ENCODE results near the gene CNIH1. TPM values are rescaled to one million over a fixed set of nuclear protein-coding genes. Genes with fewer than 3 reads are reported as not detected.
A peak's percentile ranks its signal among the peaks of the same experiment; 100 is the strongest.

The CNIH1 gene
- 100 to 1,000 TPM; 117 to 125 TPM for total RNA-seq

DNA sequence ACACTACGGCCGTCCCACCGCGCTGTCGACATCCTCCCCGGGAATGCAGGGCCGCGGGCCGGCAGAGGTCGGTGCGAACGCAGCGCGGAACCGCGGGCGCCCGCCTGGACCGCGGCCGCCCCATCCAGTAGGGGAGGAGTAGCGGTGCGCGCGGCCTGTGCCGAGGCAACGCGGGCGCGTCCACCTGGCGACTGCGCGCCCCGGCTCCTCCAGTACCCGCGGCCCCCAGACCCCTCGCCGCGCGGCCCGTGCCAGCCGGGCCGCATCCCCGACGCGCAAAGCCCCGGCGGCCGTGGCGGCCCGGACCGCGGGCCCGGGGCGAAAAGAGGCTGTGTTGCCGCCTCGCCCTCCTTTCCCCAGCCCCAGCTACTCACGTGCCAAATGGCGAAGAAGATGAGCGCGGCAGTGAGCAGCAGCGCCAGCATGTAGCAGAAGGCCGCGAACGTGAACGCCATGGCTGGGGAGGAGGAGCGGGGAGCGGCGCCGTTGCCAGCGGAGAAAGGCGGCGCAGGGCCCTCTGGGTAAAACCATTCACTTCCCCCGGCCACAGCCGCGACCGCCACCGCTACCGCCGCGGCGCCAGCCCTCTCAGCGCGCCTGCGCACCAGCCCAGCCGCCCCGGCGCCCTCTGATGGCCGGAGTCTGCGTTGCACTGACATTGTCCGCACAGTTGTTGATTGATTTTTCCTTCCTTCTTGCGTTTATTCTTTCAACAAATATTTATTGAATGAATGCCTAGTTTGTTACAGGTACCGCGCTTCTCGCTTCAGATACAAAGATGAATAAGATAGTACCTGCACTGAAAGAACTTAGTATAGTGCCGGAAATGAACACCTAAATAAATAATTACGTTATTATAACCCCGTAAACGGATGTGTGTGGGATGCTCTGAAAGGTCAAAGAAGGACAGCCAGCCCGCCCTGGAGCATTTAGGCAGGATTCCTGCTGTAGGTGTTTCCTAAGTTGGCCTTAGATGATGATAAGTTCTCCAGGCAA lies at the start of gene CNIH1:
CNIH1 (minus strand) TSS at position 502 of the 996 bp plus-strand sequence; CDS start at position 455, 47 bp downstream.
- Histone ChIP-seq H3K4me1 (no peaks in the 10 kb centered on the region), H3K27ac (peak within 1 kb of the TSS; percentile 90), H3K4me3 (peak within 1 kb of the TSS; percentile 54), H3K36me3 (no peaks in the 10 kb centered on the region), H3K27me3 (no peaks in the 10 kb centered on the region), H3K9me3 (no peaks in the 10 kb centered on the region), H3K9ac (ENCODE audit: low read depth in 2 of 2, low read length in 2 of 2) (peak within 1 kb of the TSS; percentile 77 to 94)
- TF ChIP-seq, protein P1, sequence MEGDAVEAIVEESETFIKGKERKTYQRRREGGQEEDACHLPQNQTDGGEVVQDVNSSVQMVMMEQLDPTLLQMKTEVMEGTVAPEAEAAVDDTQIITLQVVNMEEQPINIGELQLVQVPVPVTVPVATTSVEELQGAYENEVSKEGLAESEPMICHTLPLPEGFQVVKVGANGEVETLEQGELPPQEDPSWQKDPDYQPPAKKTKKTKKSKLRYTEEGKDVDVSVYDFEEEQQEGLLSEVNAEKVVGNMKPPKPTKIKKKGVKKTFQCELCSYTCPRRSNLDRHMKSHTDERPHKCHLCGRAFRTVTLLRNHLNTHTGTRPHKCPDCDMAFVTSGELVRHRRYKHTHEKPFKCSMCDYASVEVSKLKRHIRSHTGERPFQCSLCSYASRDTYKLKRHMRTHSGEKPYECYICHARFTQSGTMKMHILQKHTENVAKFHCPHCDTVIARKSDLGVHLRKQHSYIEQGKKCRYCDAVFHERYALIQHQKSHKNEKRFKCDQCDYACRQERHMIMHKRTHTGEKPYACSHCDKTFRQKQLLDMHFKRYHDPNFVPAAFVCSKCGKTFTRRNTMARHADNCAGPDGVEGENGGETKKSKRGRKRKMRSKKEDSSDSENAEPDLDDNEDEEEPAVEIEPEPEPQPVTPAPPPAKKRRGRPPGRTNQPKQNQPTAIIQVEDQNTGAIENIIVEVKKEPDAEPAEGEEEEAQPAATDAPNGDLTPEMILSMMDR (IDR thresholded peaks at IDR 0.05): peak; percentile 91
- DNase-seq: peak; percentile 93
- intact Hi-C loops (cut with DNase I): no loop called here

DNA sequence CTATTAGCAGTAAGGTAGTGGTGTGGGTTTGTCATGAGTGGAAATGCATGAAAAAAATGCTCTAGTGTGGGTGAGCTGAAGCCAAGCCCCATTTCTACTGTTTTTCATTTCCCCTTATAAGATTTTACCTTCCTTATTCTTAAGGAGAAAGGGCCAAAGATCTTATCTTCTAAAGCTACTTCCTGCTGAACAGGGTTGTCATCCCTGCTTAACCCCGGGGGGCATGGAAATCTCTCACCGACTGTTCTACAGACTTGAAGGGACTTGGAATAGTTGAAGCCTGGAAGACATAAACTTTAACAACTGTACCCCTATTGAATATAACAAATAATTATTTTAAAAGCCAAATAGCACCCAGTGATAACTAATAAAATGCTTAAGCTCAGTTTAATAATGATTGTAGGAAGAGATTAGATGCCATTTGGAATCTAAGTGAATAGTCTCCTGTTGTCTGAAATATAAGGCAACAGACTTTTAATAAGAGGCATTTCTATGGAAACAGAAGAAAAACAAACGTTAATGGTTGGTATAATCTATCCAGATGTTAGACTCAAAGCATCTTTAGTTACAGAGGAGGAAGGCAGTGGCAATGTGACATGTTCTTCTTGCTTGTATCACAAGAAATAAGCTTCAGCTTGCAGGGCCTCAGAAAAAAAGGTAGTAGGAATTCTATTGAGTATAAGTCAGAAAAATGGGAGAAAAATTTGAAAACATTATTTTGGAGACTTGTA lies 49.4 kb upstream of the CNIH1 start:
- DNase-seq: no peak
- Histone ChIP-seq H3K27me3 (no peaks in the 10 kb centered on the region), H3K36me3 (no peaks in the 10 kb centered on the region), H3K4me1 (no peaks in the 10 kb centered on the region), H3K9me3 (no peaks in the 10 kb centered on the region), H3K27ac (no peak overlapping the region), H3K9ac (ENCODE audit: low read depth in 2 of 2, low read length in 2 of 2) (no peak overlapping the region), H3K4me3 (no peak overlapping the region)
- intact Hi-C loops (cut with DNase I): no loop called here
- TF ChIP-seq, protein P1 (IDR thresholded peaks at IDR 0.05): no peak

DNA sequence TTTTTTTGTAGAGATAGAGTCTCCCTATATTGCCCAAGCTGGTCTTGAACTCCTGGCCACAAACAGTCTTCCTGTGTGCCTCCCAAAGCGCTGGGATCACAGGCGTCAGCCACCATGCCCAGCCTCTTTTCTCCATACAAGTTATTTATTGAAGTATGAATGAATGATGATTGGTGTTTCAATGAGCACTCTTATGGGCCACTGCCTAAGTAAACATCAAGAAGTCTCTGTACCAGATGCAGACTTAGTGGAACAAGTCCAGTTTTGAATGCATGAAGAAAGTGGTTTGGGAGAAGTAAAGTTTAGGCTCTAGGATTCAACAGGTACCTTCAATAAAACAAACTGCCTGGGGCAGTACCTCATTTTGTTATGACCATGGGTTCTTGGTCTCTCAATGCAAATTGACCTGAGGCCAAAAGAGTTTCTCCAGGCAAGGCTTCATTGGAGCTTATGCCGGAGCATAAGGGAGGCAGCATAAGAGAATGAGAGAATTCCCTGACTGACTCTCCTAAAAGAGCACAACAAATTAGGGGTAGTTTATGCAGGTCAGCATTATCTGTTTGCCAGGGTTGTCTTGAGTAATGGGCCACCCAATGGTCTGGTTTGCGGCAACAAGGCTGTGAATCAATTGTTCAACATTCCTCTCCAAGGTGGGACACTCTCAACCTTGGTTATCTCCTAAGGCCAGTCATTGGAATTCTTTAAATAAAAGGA lies 48.7 kb upstream of the CNIH1 start:
- H3K36me3 ChIP-seq: no peaks in the 10 kb centered on the region
- no peaks in the 10 kb centered on the region for H3K27me3 ChIP-seq
- TF ChIP-seq, protein P1 (IDR thresholded peaks at IDR 0.05): no peak
- peak overlapping the region in 1 of 2 donors; percentile 80 for H3K9ac ChIP-seq (ENCODE audit: low read depth in 2 of 2, low read length in 2 of 2)
- no peaks in the 10 kb centered on the region for H3K9me3 ChIP-seq
- peaks cover under 1% of the 10 kb centered on the region for H3K4me1 ChIP-seq
- H3K4me3 ChIP-seq: no peak overlapping the region
- intact Hi-C loops (cut with DNase I): no loop called here
- DNase-seq: no peak
- peak overlapping the region; percentile 97 for H3K27ac ChIP-seq

DNA sequence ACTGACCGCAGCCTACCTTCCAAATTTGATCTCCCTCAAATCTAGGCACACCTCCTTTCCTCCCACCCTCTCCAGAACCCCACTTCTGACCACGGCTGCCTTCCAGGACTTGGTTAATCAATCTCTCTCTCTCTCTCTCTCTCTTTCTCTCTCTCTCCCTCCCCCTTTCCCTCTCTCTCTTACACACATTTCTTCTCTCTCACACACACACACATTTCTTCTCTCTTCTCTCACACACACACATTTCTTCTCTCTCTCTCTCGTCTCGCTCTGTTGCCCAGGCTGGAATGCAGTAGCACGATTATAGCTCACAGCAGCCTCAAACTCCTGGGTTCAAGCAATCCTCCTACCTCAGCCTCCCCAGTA lies 48.1 kb upstream of the CNIH1 start:
- peaks cover 5% of the 10 kb centered on the region for H3K4me1 ChIP-seq
- DNase-seq: no peak
- intact Hi-C loops (cut with DNase I): no loop called here
- H3K9ac ChIP-seq (ENCODE audit: low read depth in 2 of 2, low read length in 2 of 2): peak overlapping the region; percentile 80 to 84
- peak overlapping the region; percentile 83 for H3K4me3 ChIP-seq
- H3K27ac ChIP-seq: peak overlapping the region; percentile 97
- TF ChIP-seq, protein P1 (IDR thresholded peaks at IDR 0.05): no peak
- H3K27me3 ChIP-seq: no peaks in the 10 kb centered on the region
- H3K9me3 ChIP-seq: no peaks in the 10 kb centered on the region
- no peaks in the 10 kb centered on the region for H3K36me3 ChIP-seq

All from colonic mucosa (tissue), 4 donors.